Activated naive CD8-positive, alpha-beta T cell treated with anti-CD3 and anti-CD28 coated beads, Interleukin-2, amount 50 U/mL, for 24 hours (primary cell): ENCODE measurements around the gene TRIM26.
"Not testable (repeated sequence)": the region's sequence is repeated elsewhere in the genome, so short reads cannot be mapped to it uniquely, and the experiment has no call there.

Experiments used
- ATAC-seq: fragments of 150-1000 bp; cut with Tn5 transposase; one replicate; pipeline ENCODE4 v1.10.0; 2021
- DNase-seq: peaks from one replicate; pipeline ENCODE4 v3.0.0; 2021
- H3K27ac Mint-ChIP-seq: one replicate; pipeline ENCODE4 v1.8.0; 2021; ENCODE audit warnings: mild to moderate bottlenecking, mixed read lengths
- H3K27me3 Mint-ChIP-seq: one replicate; pipeline ENCODE4 v1.8.0; 2021; ENCODE audit warnings: mixed read lengths
- H3K36me3 Mint-ChIP-seq: one replicate; pipeline ENCODE4 v1.8.0; 2021; ENCODE audit warnings: low read depth, mixed read lengths
- H3K4me1 Mint-ChIP-seq: one replicate; pipeline ENCODE4 v1.8.0; 2021; ENCODE audit warnings: mixed read lengths
- H3K4me3 Mint-ChIP-seq: one replicate; pipeline ENCODE4 v1.8.0; 2021; ENCODE audit warnings: mild to moderate bottlenecking, moderate library complexity, mixed read lengths
- H3K9me3 Mint-ChIP-seq: one replicate; pipeline ENCODE4 v1.8.0; 2021; ENCODE audit warnings: mixed read lengths

TRIM26 gene

GRCh38 chr6:30145818-30146217, 67.4 kb downstream of the TRIM26 start:
- Mint-ChIP-seq H3K27ac (no peak overlapping the region), H3K27me3 (peaks cover 34% of the 10 kb centered on the region), H3K4me1 (no peaks in the 10 kb centered on the region), H3K36me3 (no peaks in the 10 kb centered on the region), H3K9me3 (no peaks in the 10 kb centered on the region), H3K4me3 (no peak overlapping the region)
- no peak for DNase-seq
- no peak for ATAC-seq

DNA sequence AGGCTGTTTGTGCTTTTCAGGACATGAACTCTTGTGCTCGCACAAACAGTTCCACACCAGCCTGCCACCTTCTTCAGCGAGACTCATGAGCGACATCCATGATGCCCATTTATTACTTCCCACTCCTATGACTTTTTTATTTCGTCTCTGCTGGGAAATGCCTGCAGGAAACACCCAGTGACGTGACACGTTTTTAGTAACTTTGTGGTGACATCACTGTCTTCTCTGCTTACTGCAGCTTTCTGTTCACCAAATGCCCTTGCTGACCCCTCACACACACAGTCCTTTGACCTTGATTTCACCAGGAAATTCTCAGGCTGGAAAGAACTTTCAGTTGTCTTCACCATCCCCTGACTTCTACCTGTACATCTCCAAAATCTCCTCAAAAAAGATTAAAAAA, 68.4 kb downstream of the TRIM26 start:
- no peaks in the 10 kb centered on the region for H3K4me1 Mint-ChIP-seq
- H3K27me3 Mint-ChIP-seq = peaks cover 39% of the 10 kb centered on the region
- H3K27ac Mint-ChIP-seq = no peak overlapping the region
- no peak overlapping the region for H3K4me3 Mint-ChIP-seq
- no peaks in the 10 kb centered on the region for H3K9me3 Mint-ChIP-seq
- no peaks in the 10 kb centered on the region for H3K36me3 Mint-ChIP-seq
- DNase-seq (no peak), ATAC-seq (no peak)

DNA sequence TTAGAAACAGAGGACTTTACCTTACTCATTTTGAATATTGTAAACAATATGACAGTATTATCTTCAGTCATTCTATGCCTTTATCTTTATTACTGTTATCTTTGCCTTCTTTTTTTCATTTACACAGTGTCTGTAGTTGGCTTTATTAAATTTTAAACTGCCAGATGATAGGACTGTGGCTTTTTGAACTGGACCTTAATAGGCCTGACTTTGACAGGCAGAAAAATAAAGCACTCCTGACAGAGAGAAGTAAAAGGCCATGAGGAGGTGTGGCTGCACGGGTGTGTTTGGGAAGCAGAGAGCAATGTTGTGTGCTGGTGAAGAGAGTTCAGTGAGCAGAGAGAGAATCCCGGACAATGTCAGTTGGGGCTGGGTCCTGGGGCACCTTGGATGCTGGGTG, 69.4 kb downstream of the TRIM26 start:
- H3K27me3 Mint-ChIP-seq = peaks cover 42% of the 10 kb centered on the region

DNA sequence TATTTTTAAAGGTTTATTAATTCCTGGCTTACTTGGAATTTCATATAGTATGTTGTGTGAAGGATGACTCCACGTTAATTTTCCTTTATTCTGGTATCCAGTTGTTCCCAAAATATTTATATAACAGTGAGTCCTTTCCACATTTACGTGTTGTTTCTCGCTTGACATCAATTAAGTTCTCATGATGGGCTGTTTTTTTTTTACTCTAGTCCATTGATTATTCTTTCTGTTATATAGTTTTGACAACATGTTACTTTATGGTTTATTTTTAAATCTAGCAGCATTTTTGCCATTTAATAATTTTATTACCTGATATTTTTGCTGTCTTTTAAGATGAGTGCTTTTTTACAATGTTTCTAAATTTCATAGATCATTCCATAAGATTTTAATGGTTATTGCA, 70.5 kb downstream of the TRIM26 start:
- no peak for ATAC-seq
- peaks cover 47% of the 10 kb centered on the region for H3K27me3 Mint-ChIP-seq
- no peaks in the 10 kb centered on the region for H3K4me1 Mint-ChIP-seq

More for the DNA sequence above, 69.4 kb downstream of the TRIM26 start:
- Mint-ChIP-seq H3K36me3 (no peaks in the 10 kb centered on the region), H3K4me1 (no peaks in the 10 kb centered on the region), H3K9me3 (no peaks in the 10 kb centered on the region), H3K27ac (no peak overlapping the region), H3K4me3 (no peak overlapping the region)
- no peak for ATAC-seq
- no peak for DNase-seq

DNA sequence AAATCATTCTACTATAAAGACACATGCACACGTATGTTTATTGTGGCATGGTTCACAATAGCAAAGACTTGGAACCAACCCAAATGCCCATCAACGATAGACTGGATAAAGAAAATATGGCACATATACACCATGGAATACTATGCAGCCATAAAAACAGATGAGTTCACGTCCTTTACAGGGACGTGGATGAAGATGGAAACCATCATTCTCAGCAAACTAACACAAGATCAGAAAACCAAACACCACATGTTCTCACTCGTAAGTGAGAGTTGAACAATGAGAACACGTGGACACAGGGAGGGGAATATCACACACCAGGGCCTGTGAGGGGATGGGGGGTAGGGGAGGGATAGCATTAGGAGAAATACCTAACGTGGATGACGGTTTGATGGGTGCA, 73.0 kb downstream of the TRIM26 start:
- H3K4me3 Mint-ChIP-seq, H3K9me3 Mint-ChIP-seq, H3K36me3 Mint-ChIP-seq, H3K27ac Mint-ChIP-seq, H3K4me1 Mint-ChIP-seq, DNase-seq, ATAC-seq: not testable (repeated sequence)
- H3K27me3 Mint-ChIP-seq = peaks cover 48% of the 10 kb centered on the region

More for the DNA sequence above, 70.5 kb downstream of the TRIM26 start:
- no peak overlapping the region for H3K27ac Mint-ChIP-seq
- H3K4me3 Mint-ChIP-seq = no peak overlapping the region
- DNase-seq = no peak
- no peaks in the 10 kb centered on the region for H3K9me3 Mint-ChIP-seq
- no peaks in the 10 kb centered on the region for H3K36me3 Mint-ChIP-seq

- H3K9me3 Mint-ChIP-seq = no peaks in the 10 kb centered on the region
- no peak for ATAC-seq
- DNase-seq = no peak
- H3K27ac Mint-ChIP-seq = no peak overlapping the region
- peaks cover 47% of the 10 kb centered on the region for H3K27me3 Mint-ChIP-seq
- H3K36me3 Mint-ChIP-seq = no peaks in the 10 kb centered on the region
- H3K4me3 Mint-ChIP-seq = no peak overlapping the region
- peaks cover 2% of the 10 kb centered on the region for H3K4me1 Mint-ChIP-seq
Measured at GRCh38 chr6:30136570-30137286, 76.5 kb downstream of the TRIM26 start.

DNA sequence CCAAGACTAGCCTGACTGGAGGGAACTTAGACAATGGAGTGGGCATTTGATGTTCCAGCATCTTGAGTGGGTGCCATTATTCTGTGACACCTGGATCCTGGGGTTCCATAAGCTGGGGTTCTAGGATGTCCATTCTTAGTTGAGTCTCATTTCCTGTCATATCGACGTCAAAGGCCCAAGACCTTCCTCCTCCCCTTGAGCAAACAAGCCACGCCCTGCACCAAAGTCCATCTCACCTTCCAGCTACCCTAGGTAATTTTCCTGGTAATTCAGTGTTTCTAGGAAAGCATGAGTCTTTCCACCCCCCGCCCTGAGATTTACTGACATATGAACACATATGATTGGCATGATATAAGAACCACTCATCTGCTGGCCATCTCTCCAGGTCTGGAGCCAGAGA, 77.4 kb downstream of the TRIM26 start, which contains the start of gene TRIM40:
TSS of gene TRIM40 (plus strand) at position 384 of the 400 bp plus-strand sequence. CDS start 897 bp downstream, outside the sequence.
- no peak for ATAC-seq
- H3K4me3 Mint-ChIP-seq = no peak within 1 kb of the TSS
- no peaks in the 10 kb centered on the region for H3K9me3 Mint-ChIP-seq
- H3K36me3 Mint-ChIP-seq = no peaks in the 10 kb centered on the region
- no peak for DNase-seq
- peaks cover 6% of the 10 kb centered on the region for H3K4me1 Mint-ChIP-seq
- H3K27me3 Mint-ChIP-seq = peaks cover 47% of the 10 kb centered on the region
- H3K27ac Mint-ChIP-seq = no peak within 1 kb of the TSS

GRCh38 chr6:30135147-30135546, 78.1 kb downstream of the TRIM26 start:
- Mint-ChIP-seq H3K36me3 (no peaks in the 10 kb centered on the region), H3K4me3 (no peak overlapping the region), H3K27me3 (peaks cover 50% of the 10 kb centered on the region), H3K4me1 (peaks cover 12% of the 10 kb centered on the region), H3K27ac (no peak overlapping the region), H3K9me3 (no peaks in the 10 kb centered on the region)
- no peak for ATAC-seq
- no peak for DNase-seq
